Measurements from ENCODE around the gene BRAT1.

The BRAT1 gene

GRCh38 chr7:2559283-2559950, 4.1 kb upstream of the BRAT1 start:
- peak; percentile 7 for DNase-seq

- DNase-seq, result peak; percentile 83
These were observed 3.4 kb upstream of the BRAT1 start, which contains the start of gene IQCE for GRCh38 chr7:2558629-2559282. Gene IQCE (plus strand): TSS chr7:2558979. CDS start chr7:2559182, 203 bp downstream.

GRCh38 chr7:2554661-2555111, 638 bp downstream of the BRAT1 start:
- DNase-seq, result no peak

GRCh38 chr7:2553831-2554581, 1.3 kb downstream of the BRAT1 start:
- no peak for DNase-seq

GRCh38 chr7:2553108-2553507, 2.2 kb downstream of the BRAT1 start:
- no peak for DNase-seq

GRCh38 chr7:2551418-2551817, 3.9 kb downstream of the BRAT1 start:
- no peak for DNase-seq

GRCh38 chr7:2546776-2547586, 8.3 kb downstream of the BRAT1 start:
- DNase-seq, result no peak

GRCh38 chr7:2545746-2546425, 9.4 kb downstream of the BRAT1 start:
- no peak for DNase-seq

GRCh38 chr7:2544541-2545188, 10.7 kb downstream of the BRAT1 start:
- no peak for DNase-seq

GRCh38 chr7:2542916-2543871, 12.1 kb downstream of the BRAT1 start:
- no peak for DNase-seq

- no peak for DNase-seq
These were observed 13.1 kb downstream of the BRAT1 start for GRCh38 chr7:2542011-2542915.

GRCh38 chr7:2541291-2542010, 13.9 kb downstream of the BRAT1 start:
- DNase-seq, result no peak

GRCh38 chr7:2540641-2541051, 14.7 kb downstream of the BRAT1 start:
- no peak for DNase-seq

- DNase-seq, result no peak
These were observed 15.2 kb downstream of the BRAT1 start for GRCh38 chr7:2540133-2540532.

- no peak for DNase-seq
These were observed 16.1 kb downstream of the BRAT1 start for GRCh38 chr7:2539031-2539911.

- no peak for DNase-seq
These were observed 17.1 kb downstream of the BRAT1 start for GRCh38 chr7:2537981-2538851.

Measured in NCI-H1105 treated with DMSO at 0.1 percent for 48 hours (cell line).